T-helper 1 cell treated with Interleukin-12 subunit alpha and Interleukin-12 subunit beta and Interleukin-4 antibody, amounts not matched to agents 30 ng/mL and 1 ng/mL, for 36 hours (primary cell): ENCODE results near the gene PPARG. TPM values are rescaled to one million over a fixed set of nuclear protein-coding genes. Genes with fewer than 3 reads are reported as not detected.

ENCODE experiments used
- intact Hi-C: fragments of 100-400 bp; cut with micrococcal nuclease; formaldehyde crosslinking; loops from one replicate; pipeline ENCODE4 v1.15.1; 2024
- total RNA-seq: library from RNA; stranded (reverse); gene quantifications from 2 replicates; pipeline ENCODE4 v1.2.3, GENCODE V29; 2022

Gene PPARG
- total RNA-seq, 1 donor from 2014 or later: 0.91 TPM

GRCh38 chr3:12308517-12308916 is 19.6 kb downstream of the PPARG start:
- intact Hi-C loops: no loop called here

GRCh38 chr3:12309716-12310115 is 20.8 kb downstream of the PPARG start:
- intact Hi-C loops: no loop called here

- intact Hi-C loops: no loop called here
Measured at GRCh38 chr3:12312010-12312409, 23.1 kb downstream of the PPARG start.

- intact Hi-C loops: no loop called here
Measured at GRCh38 chr3:12313519-12313918, 24.6 kb downstream of the PPARG start.

GRCh38 chr3:12316253-12316652 is 27.4 kb downstream of the PPARG start:
- intact Hi-C loops: no loop called here

- intact Hi-C loops: no loop called here
Measured at GRCh38 chr3:12316729-12317351, 28.0 kb downstream of the PPARG start.

GRCh38 chr3:12317914-12318313 is 29.0 kb downstream of the PPARG start:
- intact Hi-C loops: no loop called here

GRCh38 chr3:12318758-12319621 is 30.1 kb downstream of the PPARG start:
- intact Hi-C loops: no loop called here

GRCh38 chr3:12321015-12321414 is 32.1 kb downstream of the PPARG start:
- intact Hi-C loops: no loop called here

GRCh38 chr3:12323237-12323636 is 34.4 kb downstream of the PPARG start:
- intact Hi-C loops: no loop called here

- intact Hi-C loops: no loop called here
Measured at GRCh38 chr3:12325586-12326515, 37.0 kb downstream of the PPARG start.

- intact Hi-C loops: no loop called here
Measured at GRCh38 chr3:12327021-12327420, 38.2 kb downstream of the PPARG start.

- intact Hi-C loops: no loop called here
Measured at GRCh38 chr3:12328132-12328836, 39.4 kb downstream of the PPARG start.

GRCh38 chr3:12328837-12329462 is 40.1 kb downstream of the PPARG start:
- intact Hi-C loops: no loop called here

- intact Hi-C loops: loop anchor here (5.0 kb wide), 1 partner anchor 63 kb away; no protein-coding TSS in a partner anchor
Measured at GRCh38 chr3:12334786-12335185, 45.9 kb downstream of the PPARG start.

- intact Hi-C loops: loop anchor here (5.0 kb wide), 1 partner anchor 62 kb away; no protein-coding TSS in a partner anchor
Measured at GRCh38 chr3:12335421-12335820, 46.6 kb downstream of the PPARG start.

- intact Hi-C loops: loop anchor here (5.0 kb wide), 1 partner anchor 61 kb away; no protein-coding TSS in a partner anchor
Measured at GRCh38 chr3:12336099-12336498, 47.2 kb downstream of the PPARG start.

- intact Hi-C loops: loop anchor here (5.0 kb wide), 1 partner anchor 58 kb away; no protein-coding TSS in a partner anchor
Measured at GRCh38 chr3:12338595-12339546, 50.0 kb downstream of the PPARG start.
